Subcutaneous adipose tissue (tissue), 4 donors: ENCODE results near the gene SFPQ. TPM values are rescaled to one million over a fixed set of nuclear protein-coding genes. Genes with fewer than 3 reads are reported as not detected.

ENCODE experiments used
- total RNA-seq, 4 donors: library from RNA; depleted of rRNA; stranded (reverse); fragments of >200 nt; gene quantifications; one replicate each; pipeline ENCODE4 v1.1.0, GENCODE V29; 2016
- TF ChIP-seq, protein P1 (sequence below): fragments of 450-650 bp; IDR thresholded peaks from one replicate; pipeline ENCODE4 v1.5.1; 2016; ENCODE audit warnings: low read depth, mild to moderate bottlenecking, control low read depth, antibody characterized with exemption, moderate library complexity

SFPQ gene
- total RNA-seq, 4 donors from 2014 or later: 163 to 267 (median 218) TPM

GRCh38 chr1:35175602-35176001 lies 17.3 kb downstream of the SFPQ start:
- TF ChIP-seq, protein P1, sequence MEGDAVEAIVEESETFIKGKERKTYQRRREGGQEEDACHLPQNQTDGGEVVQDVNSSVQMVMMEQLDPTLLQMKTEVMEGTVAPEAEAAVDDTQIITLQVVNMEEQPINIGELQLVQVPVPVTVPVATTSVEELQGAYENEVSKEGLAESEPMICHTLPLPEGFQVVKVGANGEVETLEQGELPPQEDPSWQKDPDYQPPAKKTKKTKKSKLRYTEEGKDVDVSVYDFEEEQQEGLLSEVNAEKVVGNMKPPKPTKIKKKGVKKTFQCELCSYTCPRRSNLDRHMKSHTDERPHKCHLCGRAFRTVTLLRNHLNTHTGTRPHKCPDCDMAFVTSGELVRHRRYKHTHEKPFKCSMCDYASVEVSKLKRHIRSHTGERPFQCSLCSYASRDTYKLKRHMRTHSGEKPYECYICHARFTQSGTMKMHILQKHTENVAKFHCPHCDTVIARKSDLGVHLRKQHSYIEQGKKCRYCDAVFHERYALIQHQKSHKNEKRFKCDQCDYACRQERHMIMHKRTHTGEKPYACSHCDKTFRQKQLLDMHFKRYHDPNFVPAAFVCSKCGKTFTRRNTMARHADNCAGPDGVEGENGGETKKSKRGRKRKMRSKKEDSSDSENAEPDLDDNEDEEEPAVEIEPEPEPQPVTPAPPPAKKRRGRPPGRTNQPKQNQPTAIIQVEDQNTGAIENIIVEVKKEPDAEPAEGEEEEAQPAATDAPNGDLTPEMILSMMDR: no peak

GRCh38 chr1:35175098-35175576 lies 17.8 kb downstream of the SFPQ start:
- TF ChIP-seq, protein P1: no peak

- TF ChIP-seq, protein P1: no peak
Measured at GRCh38 chr1:35173909-35174540, 18.9 kb downstream of the SFPQ start.

- TF ChIP-seq, protein P1: no peak
Measured at GRCh38 chr1:35173491-35173890, 19.5 kb downstream of the SFPQ start.

GRCh38 chr1:35172022-35172421 lies 20.9 kb downstream of the SFPQ start:
- TF ChIP-seq, protein P1: no peak

DNA sequence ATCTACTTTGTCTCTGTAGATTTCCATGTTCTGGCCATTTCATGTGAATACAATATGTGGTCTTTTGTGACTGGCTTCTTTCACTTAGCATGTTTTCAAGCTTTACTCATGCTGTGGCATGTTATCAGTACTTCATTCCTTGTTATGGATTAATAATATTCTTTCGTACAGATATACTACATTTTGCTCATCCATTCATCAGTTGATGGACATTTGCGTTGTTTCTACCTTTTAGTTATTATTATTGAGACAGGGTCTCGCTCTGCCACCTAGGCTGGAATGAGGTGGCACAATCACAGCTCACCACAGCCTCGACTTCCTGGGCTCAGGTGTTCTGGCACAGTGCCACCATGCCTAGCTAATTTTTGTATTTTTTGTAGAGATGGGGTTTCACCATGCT lies 21.4 kb downstream of the SFPQ start:
- TF ChIP-seq, protein P1: no peak

DNA sequence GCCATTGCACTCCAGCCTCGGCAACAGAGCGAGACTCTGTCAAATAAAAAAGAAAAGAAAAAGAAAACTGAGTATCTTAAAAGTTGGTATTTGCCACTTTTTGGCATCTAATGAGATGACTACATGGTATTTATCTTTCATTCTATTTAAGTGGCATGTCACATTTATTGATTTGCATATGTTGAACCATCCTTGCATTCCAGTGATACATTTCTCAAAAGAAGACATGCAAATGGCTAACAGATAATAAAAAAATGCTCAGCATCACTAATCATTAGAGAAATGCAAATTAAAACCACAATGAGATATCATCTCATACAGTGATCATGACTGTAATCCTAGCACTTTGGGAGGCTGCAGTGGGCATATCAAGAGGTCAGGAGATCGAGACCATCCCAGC lies 28.1 kb downstream of the SFPQ start:
- TF ChIP-seq, protein P1: no peak
